Dendritic cell treated with granulocyte-macrophage colony-stimulating factor and Interleukin-4, amounts not matched to agents 40 ng/mL and 50 ng/mL, for 4 days (primary cell): ENCODE measurements around the gene PRKAB2.
A peak's percentile ranks its signal among the peaks of the same experiment; 100 is the strongest.

ENCODE experiments used
- H3K27ac Mint-ChIP-seq: one replicate; pipeline ENCODE4 v1.8.0; 2022; ENCODE audit warnings: mild to moderate bottlenecking, mixed read lengths
- H3K27me3 Mint-ChIP-seq: one replicate; pipeline ENCODE4 v1.8.0; 2022; ENCODE audit warnings: mild to moderate bottlenecking, mixed read lengths
- H3K36me3 Mint-ChIP-seq: one replicate; pipeline ENCODE4 v1.8.0; 2022; ENCODE audit warnings: low read depth, mixed read lengths
- H3K4me1 Mint-ChIP-seq: one replicate; pipeline ENCODE4 v1.8.0; 2022; ENCODE audit warnings: low read depth, mixed read lengths
- H3K4me3 Mint-ChIP-seq: one replicate; pipeline ENCODE4 v1.8.0; 2022; ENCODE audit warnings: mild to moderate bottlenecking, moderate library complexity, mixed read lengths
- H3K9me3 Mint-ChIP-seq: one replicate; pipeline ENCODE4 v1.8.0; 2022; ENCODE audit warnings: mixed read lengths
- intact Hi-C: fragments of 100-400 bp; cut with micrococcal nuclease; formaldehyde crosslinking; loops from one replicate; pipeline ENCODE4 v1.15.0; 2022

The PRKAB2 gene

GRCh38 chr1:147172168-147173016, at the start of gene PRKAB2:
Gene PRKAB2, minus strand, starts transcription at chr1:147172470. Its CDS starts 326 bp downstream, at chr1:147172144.
- no peaks in the 10 kb centered on the region for H3K27me3 Mint-ChIP-seq

GRCh38 chr1:147218606-147219005, 46.3 kb upstream of the PRKAB2 start:
- no peaks in the 10 kb centered on the region for H3K9me3 Mint-ChIP-seq
- no peak overlapping the region for H3K4me3 Mint-ChIP-seq
- intact Hi-C loops: no loop called here
- H3K4me1 Mint-ChIP-seq: peaks cover 17% of the 10 kb centered on the region
- H3K27me3 Mint-ChIP-seq: no peaks in the 10 kb centered on the region
- peaks cover 7% of the 10 kb centered on the region for H3K36me3 Mint-ChIP-seq
- H3K27ac Mint-ChIP-seq: no peak overlapping the region

More at GRCh38 chr1:147172168-147173016, at the start of gene PRKAB2:
- peak within 1 kb of the TSS; percentile 87 for H3K4me3 Mint-ChIP-seq
- no peaks in the 10 kb centered on the region for H3K9me3 Mint-ChIP-seq
- H3K4me1 Mint-ChIP-seq: peaks cover 34% of the 10 kb centered on the region
- intact Hi-C loops: loop anchor here (1.0 kb wide), 2 partner anchors 53 to 70 kb away; partner anchors contain the start of genes CHD1L and FMO5
- peaks cover 28% of the 10 kb centered on the region for H3K36me3 Mint-ChIP-seq
- H3K27ac Mint-ChIP-seq: peak within 1 kb of the TSS; percentile 96

DNA sequence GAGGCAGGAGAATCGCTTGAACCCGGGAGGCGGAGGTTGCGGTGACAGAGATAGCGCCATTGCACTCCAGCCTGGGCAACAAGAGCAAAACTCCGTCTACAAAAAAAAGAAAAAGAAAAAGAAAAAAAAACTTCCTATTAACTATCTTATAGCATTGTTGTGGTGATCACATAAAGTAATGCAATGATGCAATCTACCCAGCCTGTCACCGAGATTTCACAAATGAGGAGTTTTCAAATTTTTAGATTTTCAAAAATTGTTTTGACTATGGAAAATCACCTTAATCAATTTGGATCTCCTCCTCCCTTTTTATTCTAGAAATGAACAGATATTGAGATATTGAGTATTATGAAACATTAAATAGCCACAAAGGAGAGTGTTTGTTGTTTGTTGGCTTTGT, 44.9 kb upstream of the PRKAB2 start:
- peaks cover 13% of the 10 kb centered on the region for H3K36me3 Mint-ChIP-seq
- intact Hi-C loops: no loop called here
- H3K27ac Mint-ChIP-seq: no peak overlapping the region
- H3K9me3 Mint-ChIP-seq: no peaks in the 10 kb centered on the region
- no peaks in the 10 kb centered on the region for H3K27me3 Mint-ChIP-seq
- H3K4me1 Mint-ChIP-seq: peaks cover 14% of the 10 kb centered on the region
- no peak overlapping the region for H3K4me3 Mint-ChIP-seq

DNA sequence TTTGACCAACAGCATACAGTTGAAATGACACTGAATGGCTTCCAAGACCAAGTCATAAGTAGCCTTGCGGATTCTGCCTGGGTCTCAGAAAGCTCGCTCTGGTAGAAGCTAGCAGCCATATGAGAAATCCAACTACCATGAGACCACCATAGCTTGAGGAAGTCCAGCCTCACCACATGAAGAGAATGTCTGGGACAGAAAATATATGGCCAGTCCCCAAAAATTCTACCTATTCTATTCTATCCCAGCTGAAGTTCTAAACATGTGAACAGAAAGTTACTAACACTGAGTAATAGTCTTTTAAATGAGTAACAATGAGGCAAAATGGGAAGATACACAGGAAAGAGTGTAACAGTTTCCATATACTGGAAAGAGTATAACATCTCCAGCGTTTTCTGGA, 43.9 kb upstream of the PRKAB2 start:
- intact Hi-C loops: no loop called here
- Mint-ChIP-seq H3K4me3 (no peak overlapping the region), H3K9me3 (no peaks in the 10 kb centered on the region), H3K4me1 (peaks cover 14% of the 10 kb centered on the region), H3K27ac (no peak overlapping the region), H3K27me3 (no peaks in the 10 kb centered on the region), H3K36me3 (peaks cover 10% of the 10 kb centered on the region)

DNA sequence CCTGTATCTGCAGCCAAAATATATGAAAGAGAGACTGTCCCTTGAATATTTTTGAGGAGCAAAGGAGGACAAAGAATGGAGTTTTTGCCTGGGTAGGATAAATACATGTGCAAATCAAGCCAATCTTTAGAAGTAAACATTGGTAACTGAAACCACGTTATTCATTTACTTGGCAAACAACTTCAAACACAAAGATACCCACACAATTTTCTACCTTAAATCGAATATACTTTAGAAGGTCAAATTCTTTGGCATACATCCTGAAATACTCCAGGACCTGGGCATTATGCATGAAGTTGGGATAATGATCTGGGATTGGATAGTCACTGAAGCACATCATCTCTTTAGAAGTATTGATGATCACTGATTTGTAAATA, 43.3 kb upstream of the PRKAB2 start:
- Mint-ChIP-seq H3K4me1 (peaks cover 14% of the 10 kb centered on the region), H3K36me3 (peaks cover 10% of the 10 kb centered on the region), H3K9me3 (no peaks in the 10 kb centered on the region), H3K27ac (no peak overlapping the region), H3K27me3 (no peaks in the 10 kb centered on the region), H3K4me3 (no peak overlapping the region)
- intact Hi-C loops: no loop called here

- intact Hi-C loops: no loop called here
- Mint-ChIP-seq H3K4me3 (no peak overlapping the region), H3K36me3 (peaks cover 12% of the 10 kb centered on the region), H3K4me1 (peaks cover 14% of the 10 kb centered on the region), H3K27ac (no peak overlapping the region), H3K9me3 (no peaks in the 10 kb centered on the region), H3K27me3 (no peaks in the 10 kb centered on the region)
Measured at GRCh38 chr1:147214842-147215539, 42.7 kb upstream of the PRKAB2 start.

DNA sequence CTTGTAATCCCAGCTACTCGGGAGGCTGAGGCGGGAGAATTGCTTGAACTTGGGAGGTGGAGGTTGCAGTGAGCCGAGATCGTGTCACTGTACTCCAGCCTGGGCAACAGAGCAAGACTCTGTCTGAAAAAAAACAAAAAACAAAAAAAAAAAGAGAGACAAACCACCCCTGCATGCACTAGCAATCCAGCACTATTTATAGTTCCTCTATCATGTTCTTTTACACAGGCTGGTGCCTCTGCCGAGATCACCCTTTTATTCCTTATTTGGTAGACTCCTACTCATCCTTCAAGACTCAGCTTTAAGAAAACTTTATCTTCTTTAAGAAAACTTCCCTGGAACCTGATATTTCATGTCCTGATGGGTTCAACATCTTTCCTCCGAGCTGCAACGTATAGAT, 42.1 kb upstream of the PRKAB2 start:
- H3K9me3 Mint-ChIP-seq: no peaks in the 10 kb centered on the region
- H3K4me1 Mint-ChIP-seq: peaks cover 14% of the 10 kb centered on the region
- intact Hi-C loops: no loop called here
- H3K27me3 Mint-ChIP-seq: no peaks in the 10 kb centered on the region
- no peak overlapping the region for H3K4me3 Mint-ChIP-seq
- H3K36me3 Mint-ChIP-seq: peaks cover 18% of the 10 kb centered on the region
- no peak overlapping the region for H3K27ac Mint-ChIP-seq

DNA sequence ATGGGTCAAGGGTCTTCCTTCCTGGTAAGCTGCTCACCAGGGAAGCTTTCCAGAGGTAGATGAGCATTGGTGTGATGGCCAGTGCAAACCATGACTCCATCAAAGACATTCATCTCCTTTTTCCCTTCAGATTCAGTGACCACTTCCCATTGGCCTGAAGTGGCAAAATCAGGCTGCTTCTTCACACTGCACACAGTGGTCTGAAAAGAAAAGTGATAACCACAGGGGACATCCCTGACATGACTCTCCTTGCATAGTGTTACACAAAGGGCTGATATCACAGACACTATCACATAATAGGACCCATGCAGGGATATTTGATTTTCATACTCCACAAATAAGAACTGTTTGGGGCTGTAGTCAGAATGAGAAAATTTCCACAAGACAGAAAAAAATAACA, 41.0 kb upstream of the PRKAB2 start:
- Mint-ChIP-seq H3K36me3 (peaks cover 29% of the 10 kb centered on the region), H3K9me3 (no peaks in the 10 kb centered on the region), H3K27me3 (no peaks in the 10 kb centered on the region), H3K4me3 (no peak overlapping the region), H3K27ac (no peak overlapping the region), H3K4me1 (peaks cover 7% of the 10 kb centered on the region)
- intact Hi-C loops: no loop called here

DNA sequence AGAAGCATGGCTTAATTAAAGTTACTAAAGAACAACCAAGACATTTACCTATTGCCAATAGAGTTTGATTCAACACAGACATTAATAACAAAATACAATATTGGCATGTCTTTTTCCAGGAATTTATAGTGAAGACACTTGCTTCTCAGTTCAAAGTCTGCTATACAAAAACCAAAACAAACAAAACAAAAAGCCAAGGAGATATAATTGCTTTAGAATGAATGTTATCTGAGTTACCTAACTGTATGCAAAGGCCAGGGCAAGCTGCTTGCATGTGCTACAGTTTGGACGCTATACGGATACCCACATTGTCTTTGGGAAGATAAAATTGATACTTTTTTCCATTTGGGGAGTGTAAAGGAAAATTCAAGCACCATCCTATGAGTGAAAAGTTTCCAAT, 39.3 kb upstream of the PRKAB2 start:
- no peaks in the 10 kb centered on the region for H3K4me1 Mint-ChIP-seq
- no peak overlapping the region for H3K4me3 Mint-ChIP-seq
- no peaks in the 10 kb centered on the region for H3K27me3 Mint-ChIP-seq
- intact Hi-C loops: no loop called here
- no peaks in the 10 kb centered on the region for H3K9me3 Mint-ChIP-seq
- no peak overlapping the region for H3K27ac Mint-ChIP-seq
- H3K36me3 Mint-ChIP-seq: peaks cover 37% of the 10 kb centered on the region

DNA sequence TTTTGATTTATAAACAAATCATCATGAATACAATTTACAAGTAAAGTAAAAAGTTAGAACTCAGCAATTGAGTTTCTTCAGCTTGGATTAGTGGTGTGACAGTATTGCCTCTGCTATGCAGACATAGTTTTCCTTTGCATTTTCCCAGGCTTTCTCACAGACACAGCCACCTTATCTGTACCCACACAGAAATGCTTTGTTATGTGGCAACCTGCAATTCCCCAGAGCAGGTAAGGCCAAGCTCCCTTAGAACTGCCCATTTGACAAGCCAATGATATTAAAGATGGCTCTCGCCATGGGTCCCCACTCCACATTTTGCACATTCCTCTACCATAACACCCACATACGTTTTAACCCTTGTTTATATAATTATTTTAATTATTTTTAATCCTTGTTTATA, 38.7 kb upstream of the PRKAB2 start:
- intact Hi-C loops: no loop called here
- H3K36me3 Mint-ChIP-seq: peaks cover 37% of the 10 kb centered on the region

GRCh38 chr1:147209825-147210821, 37.9 kb upstream of the PRKAB2 start:
- Mint-ChIP-seq H3K27ac (no peak overlapping the region), H3K9me3 (no peaks in the 10 kb centered on the region), H3K4me3 (no peak overlapping the region), H3K4me1 (no peaks in the 10 kb centered on the region), H3K36me3 (peaks cover 37% of the 10 kb centered on the region), H3K27me3 (no peaks in the 10 kb centered on the region)
- intact Hi-C loops: no loop called here

More for the DNA sequence above, 38.7 kb upstream of the PRKAB2 start:
- no peaks in the 10 kb centered on the region for H3K27me3 Mint-ChIP-seq
- H3K4me1 Mint-ChIP-seq: no peaks in the 10 kb centered on the region
- no peaks in the 10 kb centered on the region for H3K9me3 Mint-ChIP-seq
- H3K4me3 Mint-ChIP-seq: no peak overlapping the region
- no peak overlapping the region for H3K27ac Mint-ChIP-seq

GRCh38 chr1:147208619-147209018, 36.3 kb upstream of the PRKAB2 start:
- Mint-ChIP-seq H3K36me3 (peaks cover 37% of the 10 kb centered on the region), H3K4me3 (no peak overlapping the region), H3K9me3 (no peaks in the 10 kb centered on the region), H3K27me3 (no peaks in the 10 kb centered on the region), H3K27ac (no peak overlapping the region), H3K4me1 (peaks cover 14% of the 10 kb centered on the region)
- intact Hi-C loops: no loop called here

DNA sequence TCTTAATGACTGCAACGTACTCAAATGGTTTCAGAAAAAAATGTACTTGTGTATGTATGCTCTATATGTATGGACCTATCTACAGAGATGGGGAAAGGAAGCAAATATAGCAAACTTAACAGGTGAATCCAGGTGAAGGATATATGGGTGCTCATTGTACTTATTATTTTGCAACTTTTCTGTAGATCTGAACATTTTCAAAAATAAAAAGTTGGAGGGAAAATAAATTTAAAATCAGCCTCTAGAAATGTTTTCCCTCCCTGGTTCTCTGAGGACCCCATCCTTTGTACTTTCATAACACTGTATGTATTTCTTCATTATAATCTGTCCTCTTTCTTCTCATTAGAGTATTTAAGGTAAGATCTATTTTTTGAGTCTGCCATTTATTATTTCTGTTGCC, 34.9 kb upstream of the PRKAB2 start:
- Mint-ChIP-seq H3K4me3 (no peak overlapping the region), H3K36me3 (peaks cover 27% of the 10 kb centered on the region), H3K9me3 (no peaks in the 10 kb centered on the region), H3K27ac (no peak overlapping the region), H3K27me3 (no peaks in the 10 kb centered on the region), H3K4me1 (peaks cover 15% of the 10 kb centered on the region)
- intact Hi-C loops: no loop called here
